HPDE6-E6E7 (cell line): ENCODE measurements around the gene TSPAN32.
"Not testable (repeated sequence)": the region's sequence is repeated elsewhere in the genome, so short reads cannot be mapped to it uniquely, and the experiment has no call there.

Experiments
- DNase-seq: peaks from one replicate; pipeline ENCODE4 v3.0.0; 2011; ENCODE audit warnings: missing footprints; ENCODE audit errors: extremely low spot score

The TSPAN32 gene

DNA sequence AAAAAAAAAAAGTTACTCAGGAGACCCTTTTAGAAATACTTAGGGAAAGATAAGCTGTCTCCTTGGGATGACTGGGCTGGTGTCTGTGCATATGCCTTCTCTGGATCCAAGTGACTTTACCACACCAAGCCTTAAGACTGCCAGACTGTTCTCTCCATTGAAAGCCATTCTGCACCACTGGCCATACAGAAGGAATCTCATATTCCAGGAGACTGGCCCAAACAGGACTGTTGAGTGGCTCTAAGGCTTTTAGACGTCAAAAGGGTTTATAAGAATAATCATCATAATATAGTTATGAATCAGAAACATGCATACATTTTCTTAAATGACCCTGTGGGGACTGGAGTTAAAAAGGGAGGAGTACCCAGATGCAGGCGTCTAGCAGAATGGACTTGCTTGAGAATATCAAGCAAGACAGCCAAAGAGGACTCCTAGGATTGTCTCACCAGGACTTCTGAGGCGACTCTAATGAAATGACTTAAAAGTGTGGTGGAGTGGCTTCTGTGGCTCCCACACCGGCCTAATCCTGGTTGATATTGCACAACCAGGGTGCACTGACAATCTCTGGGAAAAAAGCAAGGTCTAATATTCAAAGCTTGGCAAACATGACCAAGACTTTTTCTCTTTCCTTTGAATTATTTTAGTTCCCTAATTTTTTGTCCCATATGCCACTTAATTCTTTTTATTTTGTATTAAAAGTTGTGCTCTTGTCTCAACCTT is 31.8 kb downstream of the TSPAN32 start:
- not testable (repeated sequence) for DNase-seq

DNA sequence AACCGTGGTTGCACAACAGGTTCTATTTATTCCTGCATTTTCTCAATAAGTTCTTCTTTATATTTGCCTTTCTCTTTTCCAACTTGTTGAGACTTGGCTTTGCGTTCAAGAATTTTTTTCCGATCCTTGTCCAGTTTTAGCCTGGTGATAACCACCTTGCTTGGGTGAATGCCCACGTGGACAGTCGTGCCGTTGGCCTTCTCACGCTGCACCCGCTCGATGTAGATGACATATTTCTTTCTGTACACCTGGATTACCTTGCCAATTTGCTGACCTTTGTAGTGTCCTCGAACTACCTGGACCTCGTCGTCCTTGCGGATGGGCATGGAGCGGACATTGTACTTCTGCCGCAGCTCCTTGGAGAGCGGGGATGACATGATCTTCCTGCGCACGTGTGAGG is 33.5 kb downstream of the TSPAN32 start:
- not testable (repeated sequence) for DNase-seq

DNA sequence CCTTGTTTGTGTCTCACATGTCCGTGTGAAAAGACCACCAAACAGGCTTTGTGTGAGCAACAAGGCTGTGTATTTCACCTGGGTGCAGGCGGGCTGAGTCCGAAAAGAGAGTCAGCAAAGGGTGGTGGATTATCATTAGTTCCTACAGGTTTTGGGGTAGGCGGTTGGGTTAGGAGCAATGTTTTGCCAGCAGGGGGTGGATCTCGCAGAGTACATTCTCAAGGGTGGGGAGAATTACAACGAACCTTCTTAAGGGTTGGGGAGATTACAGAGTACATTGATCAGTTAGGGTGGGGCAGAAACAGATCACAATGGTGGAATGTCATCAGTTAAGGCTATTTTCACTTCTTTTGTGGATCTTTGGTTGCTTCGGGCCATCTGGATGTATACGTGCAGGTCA is 36.9 kb downstream of the TSPAN32 start:
- DNase-seq, result not testable (repeated sequence)

DNA sequence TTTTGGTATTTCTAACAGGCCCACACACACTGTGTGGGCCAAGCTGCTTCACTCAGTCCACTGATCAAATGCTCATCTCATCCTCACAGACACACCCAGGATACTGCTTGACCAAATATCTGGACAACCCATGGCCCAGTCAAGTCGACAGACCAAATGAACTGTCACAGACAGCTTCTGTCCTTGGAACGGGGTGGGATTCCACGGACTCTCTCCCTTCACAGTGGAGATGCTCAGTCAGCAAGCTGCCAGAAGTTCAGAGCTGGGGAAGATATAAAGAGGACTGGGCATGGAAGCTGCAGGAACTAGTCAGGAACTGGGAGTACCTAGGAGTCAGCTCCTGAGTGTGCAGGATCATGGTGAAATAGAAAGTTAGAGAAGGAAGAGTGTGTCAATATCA is 40.7 kb downstream of the TSPAN32 start:
- no peak for DNase-seq

DNA sequence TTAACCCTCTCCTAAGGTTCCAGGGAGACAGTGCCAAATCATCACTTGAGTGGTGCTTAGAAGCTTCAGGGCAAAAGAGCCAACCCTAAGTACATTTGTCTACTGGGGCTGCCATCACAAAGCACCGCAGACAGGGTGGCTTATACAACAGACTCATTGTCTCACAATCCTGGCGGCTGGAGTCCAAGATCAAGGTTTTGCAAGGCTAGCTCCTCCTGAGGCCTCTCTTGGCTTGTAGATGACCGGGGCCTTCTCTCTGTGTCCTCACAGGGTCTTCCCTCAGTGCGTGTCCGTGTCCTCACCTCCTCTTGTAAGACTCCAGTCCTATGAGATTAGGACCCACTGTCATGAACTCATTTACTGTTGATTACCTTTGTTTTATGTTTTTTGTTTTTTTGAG is 41.2 kb downstream of the TSPAN32 start:
- DNase-seq, result no peak

DNA sequence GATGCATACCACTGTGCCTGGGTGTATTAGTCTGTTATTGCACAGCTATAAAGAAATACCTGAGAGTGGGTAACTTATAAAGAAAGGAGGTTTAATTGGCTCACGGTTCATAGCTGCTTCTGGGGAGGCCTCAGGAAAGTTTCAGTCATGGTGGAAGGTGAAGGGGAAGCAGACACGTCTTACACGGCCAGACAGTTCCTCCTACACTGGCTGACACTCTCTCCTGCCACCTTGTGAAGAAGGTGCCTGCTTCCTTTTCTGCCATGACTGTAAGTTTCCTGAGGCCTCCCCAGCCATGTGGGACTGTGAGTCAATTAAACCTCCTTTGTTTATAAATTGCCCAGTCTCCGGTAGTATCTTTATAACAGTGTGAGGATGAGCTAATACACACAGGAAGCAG is 41.7 kb downstream of the TSPAN32 start:
- DNase-seq, result no peak

DNA sequence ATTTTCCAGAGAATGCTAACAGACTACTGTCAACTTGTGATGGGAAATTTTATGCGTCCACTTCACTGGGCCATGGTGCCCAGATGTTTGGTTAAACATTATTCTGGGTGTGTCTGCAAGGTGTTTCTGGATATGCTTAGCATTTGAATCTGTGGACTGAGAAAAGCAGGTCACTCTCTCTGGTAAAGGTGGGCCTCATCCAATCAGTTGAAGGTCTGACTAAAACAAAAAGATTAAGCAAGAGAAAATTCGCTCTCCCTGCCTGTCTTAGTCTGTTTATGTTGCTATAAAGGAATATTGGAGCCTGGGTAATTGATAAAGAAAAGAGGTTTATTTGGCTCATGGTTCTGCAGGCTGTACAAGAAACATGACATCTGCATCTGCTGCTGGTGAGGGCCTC is 43.2 kb downstream of the TSPAN32 start:
- no peak for DNase-seq

DNA sequence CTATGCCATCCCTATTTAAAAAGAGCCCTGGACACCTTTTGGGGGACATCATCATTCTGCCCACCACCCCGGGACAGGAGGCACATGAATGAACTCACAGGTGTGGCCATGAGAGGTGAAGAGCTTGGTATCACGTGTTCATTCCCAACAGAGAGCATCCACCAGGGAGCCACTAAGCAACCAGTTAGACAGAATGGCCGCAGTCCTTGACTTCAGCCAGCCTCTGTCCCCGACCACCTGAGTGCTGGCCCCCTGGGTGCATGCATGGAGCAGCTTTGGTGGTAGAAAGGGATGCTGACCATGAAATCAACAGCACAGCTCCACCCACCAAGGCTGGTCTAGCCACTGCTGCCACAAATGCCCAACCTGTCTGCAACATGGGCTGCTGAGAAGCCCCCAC is 44.2 kb downstream of the TSPAN32 start:
- DNase-seq, result no peak

DNA sequence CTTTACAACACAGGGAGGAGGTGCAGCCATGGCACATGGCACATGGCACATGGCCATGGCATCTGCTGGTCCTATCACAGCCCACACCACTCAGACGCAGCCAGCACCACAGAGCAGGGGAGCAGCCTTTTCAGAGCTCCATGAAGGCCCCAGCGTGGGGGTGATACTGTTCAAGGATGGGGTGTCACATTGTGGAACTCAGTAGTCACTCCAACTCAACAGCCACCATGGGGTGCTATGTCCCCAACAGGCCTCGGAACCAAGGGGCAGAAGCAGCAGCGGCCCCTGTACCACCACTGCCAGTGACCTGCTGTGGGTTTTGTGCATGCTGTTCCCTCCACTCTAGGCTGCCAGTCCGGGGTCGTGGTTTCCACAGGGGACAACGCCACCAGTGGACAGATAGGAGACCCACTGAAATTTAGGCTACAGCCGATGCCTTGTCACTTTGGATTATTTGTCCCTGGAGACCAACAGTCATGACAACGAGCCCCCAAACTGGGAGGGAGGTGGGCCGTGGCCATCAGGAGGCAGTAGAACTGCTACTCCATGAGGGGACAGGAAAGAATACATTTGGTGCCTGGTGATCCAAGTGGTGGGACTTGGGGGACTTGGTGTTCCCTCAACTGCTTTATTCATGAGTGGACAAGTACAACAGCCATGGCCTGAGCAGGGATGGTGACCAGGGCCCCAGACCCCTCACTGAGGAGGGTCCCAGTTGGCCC is 44.9 kb downstream of the TSPAN32 start:
- DNase-seq, result no peak

DNA sequence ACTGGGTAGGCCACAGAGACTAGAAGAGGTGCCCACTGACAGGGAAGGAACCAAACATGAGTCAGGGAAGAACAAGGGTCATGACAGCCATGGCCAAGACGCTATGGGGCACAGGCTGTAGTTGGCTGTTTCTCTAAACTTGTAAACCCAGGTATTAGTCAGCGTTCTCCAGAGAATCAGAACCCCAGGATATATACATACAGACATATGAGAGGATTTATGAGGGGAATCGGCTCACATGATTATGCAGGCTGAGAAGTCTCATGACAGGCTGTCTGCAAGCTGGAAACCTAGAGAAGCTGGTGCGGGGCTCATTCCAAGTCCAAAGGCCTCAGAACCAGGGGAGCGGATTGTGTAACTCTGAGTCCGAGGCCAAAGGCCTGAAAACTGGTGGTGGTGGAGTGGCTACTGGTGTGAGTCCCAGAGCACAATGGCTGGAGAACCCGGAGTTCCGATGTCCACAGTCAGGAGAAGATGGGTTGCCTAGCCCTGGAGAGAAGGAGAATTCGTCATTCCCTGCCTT is 45.6 kb downstream of the TSPAN32 start:
- DNase-seq, result no peak

DNA sequence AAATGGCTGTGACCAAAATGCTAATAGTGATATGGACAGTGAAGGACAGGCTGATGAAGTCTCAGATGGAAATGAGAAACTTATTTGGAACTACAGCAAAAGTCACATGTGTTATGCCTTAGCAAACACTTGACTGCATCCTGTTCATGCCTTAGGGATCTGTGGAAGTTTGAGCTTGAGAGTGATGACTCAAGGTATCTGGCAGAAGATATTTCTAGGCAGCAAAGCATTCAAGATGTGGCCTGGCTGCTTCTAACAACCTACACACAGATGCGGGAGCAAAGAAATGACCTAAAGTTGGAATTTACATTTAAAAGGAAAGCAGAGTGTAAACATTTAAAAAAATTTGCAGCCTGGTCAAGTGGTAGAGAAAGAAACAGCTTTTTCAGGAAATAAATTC is 47.2 kb downstream of the TSPAN32 start:
- no peak for DNase-seq

DNA sequence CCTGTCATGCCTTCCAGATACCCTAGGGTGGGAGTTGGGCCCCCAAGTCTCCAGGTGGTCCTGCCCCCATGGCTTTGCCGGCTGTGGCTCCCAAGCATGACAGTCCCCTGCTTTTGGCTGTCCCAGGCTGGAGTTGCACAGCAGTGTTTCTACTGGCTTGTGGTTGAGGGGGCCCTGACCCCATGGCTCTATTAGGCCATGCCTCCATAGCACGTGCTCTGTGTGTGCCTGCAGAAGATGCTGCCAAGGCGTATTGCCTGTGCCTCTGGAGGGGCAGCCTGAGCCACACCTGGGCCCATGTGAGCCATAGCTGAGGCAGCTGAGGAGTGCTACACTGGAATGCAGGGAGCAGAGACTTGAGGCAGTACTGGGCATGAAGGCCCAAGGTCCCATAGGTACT is 49.9 kb downstream of the TSPAN32 start:
- DNase-seq, result no peak

DNA sequence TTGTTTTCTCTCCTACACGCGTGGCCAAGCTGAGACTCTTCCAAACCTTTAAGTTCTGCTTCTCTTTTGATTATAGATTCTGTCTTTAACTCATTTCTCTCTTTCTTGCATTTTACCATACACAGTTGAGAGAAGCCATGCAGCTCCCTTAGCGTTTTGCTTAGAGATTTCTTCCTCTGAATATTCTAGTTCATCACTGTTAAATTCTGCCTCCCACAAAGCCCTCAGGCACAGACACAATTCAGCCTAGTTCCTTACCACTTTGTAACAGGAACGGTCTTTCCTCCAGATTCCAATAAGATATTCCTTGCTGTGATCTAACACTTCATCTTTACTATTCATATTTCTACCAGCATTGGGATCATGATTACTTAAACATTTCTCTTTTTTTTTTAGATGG is 50.6 kb downstream of the TSPAN32 start:
- no peak for DNase-seq

DNA sequence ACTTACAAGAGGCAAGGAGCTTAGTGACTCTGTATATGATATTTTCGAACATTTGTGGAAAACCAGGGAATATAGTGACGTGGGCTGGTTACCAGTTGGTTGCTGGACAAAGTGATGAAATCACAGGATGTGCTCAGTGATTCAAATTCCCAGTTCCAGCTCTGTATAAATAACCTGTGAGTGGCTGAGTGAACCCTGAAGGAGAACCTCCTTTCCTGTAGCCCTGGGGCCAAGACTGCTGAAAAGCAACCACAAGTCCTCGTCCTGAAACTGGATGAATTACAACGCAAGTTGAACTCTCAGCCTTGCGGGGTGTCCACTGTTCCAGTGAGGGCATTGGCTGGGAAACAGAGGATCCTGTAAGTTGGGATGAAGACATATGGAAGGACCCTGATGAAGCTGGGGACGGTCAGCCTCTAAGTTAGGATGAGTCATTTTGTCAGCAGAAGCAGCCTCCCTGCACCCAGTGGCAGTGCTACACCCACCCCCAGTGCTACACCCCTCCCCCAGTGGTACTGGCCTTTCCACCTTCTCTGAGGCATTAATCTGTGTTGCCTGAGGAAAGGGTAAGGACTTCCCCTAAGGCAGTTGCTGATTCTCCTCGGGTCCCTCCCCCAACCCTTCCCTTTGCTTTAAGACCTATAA is 53.3 kb downstream of the TSPAN32 start:
- no peak for DNase-seq

DNA sequence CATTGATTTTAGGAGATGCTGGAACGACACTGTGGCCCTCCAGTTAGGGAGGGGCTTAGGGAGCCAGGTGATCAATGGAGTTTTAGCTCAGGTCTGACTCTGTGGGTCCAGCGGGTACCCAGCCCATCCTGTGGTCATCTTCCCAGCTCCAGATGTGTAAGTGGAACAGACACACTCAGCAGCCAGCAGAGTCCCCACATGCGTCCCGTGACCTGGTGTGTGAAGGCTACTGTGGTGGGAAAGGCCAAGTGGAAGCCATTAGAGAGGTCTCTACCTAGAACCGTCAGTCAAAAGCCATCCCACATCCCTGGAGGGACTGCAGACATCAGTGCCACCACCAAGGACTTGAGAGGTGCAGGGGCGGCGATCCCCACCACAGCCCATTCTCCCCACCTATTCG is 55.4 kb downstream of the TSPAN32 start:
- DNase-seq, result no peak

DNA sequence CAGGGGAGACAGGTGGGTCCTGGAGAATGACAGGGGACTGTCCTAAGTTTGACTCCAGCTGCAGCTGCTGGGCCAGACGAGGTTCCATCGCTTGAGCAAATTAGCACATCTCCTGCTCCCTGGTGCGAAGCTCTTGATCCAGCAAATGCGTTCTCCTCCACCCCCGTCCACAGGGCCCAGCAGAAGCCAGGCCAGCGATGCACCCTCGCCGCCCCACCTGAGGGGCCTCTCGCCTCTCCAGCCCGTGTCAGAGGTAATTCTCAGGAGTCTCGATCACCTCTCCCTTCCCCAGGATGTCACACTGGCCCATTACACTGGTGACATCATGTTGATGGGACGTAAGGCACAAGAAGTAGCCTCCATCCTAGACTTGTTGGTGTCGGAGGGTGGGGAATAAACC is 55.8 kb downstream of the TSPAN32 start:
- not testable (repeated sequence) for DNase-seq

DNA sequence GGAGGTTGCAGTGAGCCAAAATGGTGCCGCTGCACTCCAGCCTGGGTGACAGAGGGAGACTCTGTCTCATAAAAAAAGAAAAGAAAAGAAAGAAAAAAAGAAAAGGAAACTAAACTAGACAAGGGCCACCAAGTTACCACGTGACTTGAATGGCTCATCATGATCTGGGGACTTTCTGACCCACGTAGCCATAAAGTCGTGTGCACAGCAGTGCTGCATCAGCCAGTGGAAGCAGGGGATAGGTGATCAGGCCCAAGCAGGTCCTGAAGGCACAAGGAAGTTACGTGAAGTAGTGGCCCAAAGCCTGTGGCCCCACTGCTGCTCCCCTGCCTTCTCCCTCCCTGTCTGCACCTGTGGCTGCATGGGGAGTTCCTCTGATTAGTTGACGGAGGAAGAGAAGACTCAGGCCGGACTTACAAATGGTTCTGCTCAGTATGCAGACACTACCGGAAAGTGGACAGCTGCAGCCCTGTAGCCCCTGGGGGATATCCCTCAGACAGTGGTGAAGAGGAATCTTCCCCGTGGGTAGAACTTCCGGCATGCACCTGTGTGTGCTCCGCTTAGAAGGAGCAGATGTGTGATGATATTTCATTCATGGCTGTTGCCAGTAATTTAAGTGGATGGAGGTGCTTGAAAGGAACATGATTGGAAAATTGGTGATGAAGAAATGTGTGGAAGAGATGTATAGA is 57.1 kb downstream of the TSPAN32 start:
- no peak for DNase-seq

DNA sequence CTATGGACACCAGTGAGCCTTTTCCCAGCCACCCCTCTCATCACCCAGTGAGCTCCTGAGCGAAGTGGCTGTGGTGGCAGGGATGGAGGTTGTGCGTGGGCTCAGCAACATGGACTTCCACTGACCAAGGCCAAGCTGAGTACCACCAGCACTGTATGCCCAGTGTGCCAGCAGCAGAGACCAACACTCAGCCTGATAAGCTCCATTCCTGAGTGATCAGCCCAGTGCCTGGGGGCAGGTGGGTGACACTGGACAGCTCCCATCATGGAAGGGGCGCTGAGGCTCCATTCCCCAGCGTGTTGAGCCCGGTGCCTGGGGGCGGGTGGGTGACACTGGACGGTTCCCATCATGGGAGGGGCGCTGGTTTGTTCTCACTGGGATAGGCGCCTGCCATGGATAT is 57.7 kb downstream of the TSPAN32 start:
- no peak for DNase-seq

DNA sequence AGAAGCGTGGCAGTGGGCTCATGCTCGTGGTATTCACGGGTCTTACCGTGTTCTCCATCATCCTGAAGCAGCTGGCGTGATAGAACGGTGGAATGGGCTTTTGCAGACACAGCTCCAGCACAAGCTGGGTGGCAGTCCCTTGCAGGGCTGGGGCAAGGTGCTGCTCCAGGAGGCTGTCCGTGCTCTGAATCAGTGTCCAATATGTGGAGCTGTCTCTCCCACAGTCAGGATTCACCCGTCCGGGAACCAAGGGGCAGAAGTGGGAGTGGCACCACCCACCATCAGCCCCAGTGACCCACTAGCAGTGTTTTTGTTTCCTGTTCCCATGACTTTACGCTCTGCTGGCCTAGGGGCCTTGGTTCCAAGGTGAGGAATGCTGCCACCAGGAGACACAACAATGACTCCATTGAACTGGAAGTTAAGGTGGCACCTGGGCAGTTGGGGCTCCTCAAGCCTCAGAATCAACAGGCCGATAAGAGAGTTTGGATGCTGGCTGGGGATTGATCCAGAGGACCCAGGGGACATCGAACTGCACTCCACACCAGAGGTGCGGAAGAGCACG is 58.3 kb downstream of the TSPAN32 start:
- no peak for DNase-seq

DNA sequence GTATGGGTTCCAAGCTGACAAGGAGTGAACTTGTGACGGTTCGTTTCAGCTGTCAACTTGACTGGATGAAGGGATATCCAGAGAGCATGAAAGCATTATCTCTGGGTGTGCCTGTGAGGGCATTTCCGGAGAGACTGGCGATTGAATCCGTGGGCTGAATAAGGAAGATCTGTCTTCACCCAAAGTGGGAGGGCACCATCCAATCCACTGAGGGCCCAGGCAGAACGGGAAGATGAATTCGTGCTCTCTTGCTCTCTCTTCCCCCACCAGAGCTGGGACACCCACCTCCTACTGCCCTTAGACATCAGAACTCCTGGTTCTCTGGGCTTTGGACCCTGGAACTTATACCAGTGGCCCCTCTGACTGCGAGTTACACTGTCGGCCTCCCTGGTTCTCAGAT is 59.8 kb downstream of the TSPAN32 start:
- DNase-seq, result no peak

DNA sequence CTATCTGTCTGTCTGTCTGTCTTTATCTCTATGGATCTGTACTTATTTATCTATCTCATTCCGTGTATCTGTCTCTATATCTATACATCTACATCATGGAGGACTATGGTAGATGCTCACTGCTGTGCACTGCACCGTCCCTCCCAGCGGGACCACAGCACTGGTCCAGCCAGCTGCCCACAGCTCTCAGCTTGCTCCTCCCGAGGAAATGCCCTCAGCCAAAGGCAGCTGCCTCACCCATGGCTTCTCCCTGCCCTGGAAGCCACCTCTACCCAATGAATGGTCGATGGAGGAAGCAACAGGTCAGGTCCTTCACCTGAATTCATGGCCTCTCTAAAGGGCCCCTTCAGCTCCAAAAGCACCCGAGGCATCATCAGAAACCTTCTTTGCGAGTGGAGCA is 60.6 kb downstream of the TSPAN32 start:
- no peak for DNase-seq

DNA sequence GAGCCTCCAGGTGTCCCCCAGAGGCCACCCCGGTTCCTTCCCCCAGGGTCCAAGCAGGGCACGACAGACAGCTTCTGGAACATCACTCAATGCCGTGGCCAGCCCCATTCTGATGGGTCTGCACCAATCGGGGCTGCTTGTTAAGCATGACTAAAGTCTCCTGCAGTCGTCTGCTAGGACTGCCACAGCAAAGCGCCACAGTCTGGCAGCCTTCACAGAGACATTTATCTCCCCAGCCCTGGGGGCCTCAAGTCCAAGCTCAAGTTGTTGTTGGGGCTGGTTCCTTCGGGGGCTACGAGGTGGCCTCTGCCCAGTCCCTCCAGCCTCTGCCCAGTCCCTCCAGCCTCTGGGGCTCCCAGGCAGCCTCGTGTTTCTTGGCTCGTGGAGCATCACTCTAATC is 61.3 kb downstream of the TSPAN32 start:
- no peak for DNase-seq
